HEK293 (cell line): ENCODE results near the gene KRTAP5-4.
"Not testable (repeated sequence)": the region's sequence is repeated elsewhere in the genome, so short reads cannot be mapped to it uniquely, and the experiment has no call there.

ENCODE experiments used
- CTCF ChIA-PET: fragments of 350-600 bp; formaldehyde crosslinking; extraction: SDS; loops from one replicate; lab custom pipeline; 2021; ENCODE audit warnings: antibody characterized with exemption; lab: Yijun Ruan, JAX
- POLR2A ChIA-PET: fragments of 300-600 bp; formaldehyde crosslinking; extraction: SDS; loops from one replicate; lab custom pipeline; 2020; ENCODE audit warnings: antibody characterized with exemption, inconsistent platforms; lab: Yijun Ruan, JAX
- H3K27ac ChIP-seq: fragments of 200-500 bp; sonication (Bioruptor generic); 2 replicates; pipeline ENCODE4 v1.5.1; 2014; ENCODE audit warnings: low read depth, low read length, control low read depth, inconsistent platforms; ENCODE audit errors: extremely low read depth
- H3K36me3 ChIP-seq, 2 experiments: fragments of 200-500 bp in 1 of 2; sonication (Bioruptor generic) in 1 of 2; 1 replicate in 1 of 2; 2 replicates in 1 of 2; pipeline ENCODE4 v1.5.1; 2014 to 2017; ENCODE audit warnings: inconsistent platforms in 2 of 2, low read length in 2 of 2; ENCODE audit not compliant: control insufficient read depth in 2 of 2, insufficient read depth in 1 of 2
- H3K4me1 ChIP-seq: fragments of 200-500 bp; sonication (Bioruptor generic); 2 replicates; pipeline ENCODE4 v1.5.1; 2014; ENCODE audit warnings: mild to moderate bottlenecking, low read length, inconsistent platforms; ENCODE audit not compliant: control insufficient read depth, insufficient read depth
- H3K4me3 ChIP-seq: 2 replicates; pipeline ENCODE4 v1.5.1; 2011; ENCODE audit warnings: low read depth, mild to moderate bottlenecking, control low read depth, low read length, moderate library complexity
- H3K9me3 ChIP-seq: fragments of 200-500 bp; sonication (Bioruptor generic); 2 replicates; pipeline ENCODE4 v1.5.1; 2014; ENCODE audit warnings: low read depth, low read length, inconsistent platforms; ENCODE audit not compliant: control insufficient read depth, insufficient read depth
- FEZF1 ChIP-seq: fragments of 450-650 bp; formaldehyde crosslinking; IDR thresholded peaks from 2 replicates; pipeline ENCODE4 v1.5.1; 2016; ENCODE audit warnings: missing biosample characterization, missing genetic modification characterization
- GLIS1 ChIP-seq: fragments of 450-650 bp; formaldehyde crosslinking; IDR thresholded peaks from 2 replicates; pipeline ENCODE4 v1.5.1; 2016; ENCODE audit warnings: missing biosample characterization, missing genetic modification characterization
- KLF10 ChIP-seq: fragments of 450-650 bp; IDR thresholded peaks from 2 replicates; pipeline ENCODE4 v1.5.1; 2018; ENCODE audit warnings: missing biosample characterization, mild to moderate bottlenecking, missing genetic modification characterization
- ZFP3 ChIP-seq: fragments of 450-650 bp; formaldehyde crosslinking; IDR thresholded peaks from 2 replicates; pipeline ENCODE4 v1.5.1; 2016; ENCODE audit warnings: low read depth, missing biosample characterization, missing genetic modification characterization
- ZNF140 ChIP-seq: fragments of 450-650 bp; formaldehyde crosslinking; IDR thresholded peaks from 2 replicates; pipeline ENCODE4 v1.5.1; 2016; ENCODE audit warnings: missing biosample characterization, missing genetic modification characterization
- ZNF311 ChIP-seq: fragments of 450-650 bp; formaldehyde crosslinking; IDR thresholded peaks from 2 replicates; pipeline ENCODE4 v1.5.1; 2017; ENCODE audit warnings: missing biosample characterization, missing genetic modification characterization, borderline replicate concordance
- ZNF350 ChIP-seq: fragments of 450-650 bp; formaldehyde crosslinking; IDR thresholded peaks from 2 replicates; pipeline ENCODE4 v1.5.0; 2017; ENCODE audit warnings: missing biosample characterization, mild to moderate bottlenecking, missing genetic modification characterization
- ZNF585B ChIP-seq: fragments of 450-650 bp; formaldehyde crosslinking; IDR thresholded peaks from 2 replicates; pipeline ENCODE4 v1.5.1; 2016; ENCODE audit warnings: missing biosample characterization, missing genetic modification characterization
- ZXDB ChIP-seq: fragments of 450-650 bp; formaldehyde crosslinking; IDR thresholded peaks from 2 replicates; pipeline ENCODE4 v1.5.1; 2016; ENCODE audit warnings: missing biosample characterization, missing genetic modification characterization
- TF ChIP-seq, protein P1 (sequence below): fragments of 450-650 bp; formaldehyde crosslinking; IDR thresholded peaks from 2 replicates; pipeline ENCODE4 v1.5.1; 2016; ENCODE audit warnings: missing biosample characterization, missing genetic modification characterization, low read depth
- TF ChIP-seq, protein P2 (sequence below): fragments of 450-650 bp; formaldehyde crosslinking; IDR thresholded peaks from 2 replicates; pipeline ENCODE4 v1.5.1; 2017; ENCODE audit warnings: missing biosample characterization, missing genetic modification characterization
- TF ChIP-seq, protein P3 (sequence below): fragments of 450-650 bp; formaldehyde crosslinking; IDR thresholded peaks from 2 replicates; pipeline ENCODE4 v1.5.1; 2016; ENCODE audit warnings: missing biosample characterization, missing genetic modification characterization
- TF ChIP-seq, protein P4 (sequence below): fragments of 450-650 bp; formaldehyde crosslinking; IDR thresholded peaks from 2 replicates; pipeline ENCODE4 v1.5.1; 2016; ENCODE audit warnings: missing biosample characterization, missing genetic modification characterization, low read depth
- TF ChIP-seq, protein P5 (sequence below): fragments of 450-650 bp; formaldehyde crosslinking; IDR thresholded peaks from 2 replicates; pipeline ENCODE4 v1.5.1; 2016; ENCODE audit warnings: missing biosample characterization, missing genetic modification characterization

Gene KRTAP5-4

DNA sequence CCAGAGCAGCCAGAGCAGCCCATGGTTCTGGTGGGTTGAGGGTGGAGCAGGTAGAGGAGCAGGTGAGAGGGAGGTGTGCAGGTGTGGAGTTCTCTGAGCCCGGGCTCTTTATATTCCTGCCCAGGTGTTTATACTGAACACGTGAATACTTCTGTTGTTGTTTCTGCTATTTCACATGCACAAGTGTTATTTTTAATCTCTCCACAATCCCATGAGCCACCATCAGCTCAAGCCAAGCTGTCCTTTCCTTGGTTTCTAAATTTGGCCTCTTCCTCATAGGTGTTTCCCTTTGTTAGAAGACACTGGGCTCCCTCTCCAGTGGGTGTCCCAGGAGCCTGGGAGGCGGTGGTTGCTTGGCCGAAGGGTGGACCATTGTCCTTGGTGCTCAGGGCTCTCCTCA, 13.6 kb downstream of the KRTAP5-4 start, which contains the start of gene KRTAP5-3:
TSS of gene KRTAP5-3 (minus strand) at position 101 of the 400 bp plus-strand sequence. CDS start at position 23, 78 bp downstream.
- Histone ChIP-seq H3K36me3 (no peaks in the 10 kb centered on the region), H3K4me1 (no peaks in the 10 kb centered on the region), H3K27ac (no peak within 1 kb of the TSS), H3K4me3 (no peak within 1 kb of the TSS), H3K9me3 (no peaks in the 10 kb centered on the region)
- CTCF ChIA-PET, result interaction anchor here (2.0 kb wide), 1 partner anchor 62 kb away, joined by 5 read pairs; no protein-coding TSS in a partner anchor
- TF ChIP-seq, protein P1, sequence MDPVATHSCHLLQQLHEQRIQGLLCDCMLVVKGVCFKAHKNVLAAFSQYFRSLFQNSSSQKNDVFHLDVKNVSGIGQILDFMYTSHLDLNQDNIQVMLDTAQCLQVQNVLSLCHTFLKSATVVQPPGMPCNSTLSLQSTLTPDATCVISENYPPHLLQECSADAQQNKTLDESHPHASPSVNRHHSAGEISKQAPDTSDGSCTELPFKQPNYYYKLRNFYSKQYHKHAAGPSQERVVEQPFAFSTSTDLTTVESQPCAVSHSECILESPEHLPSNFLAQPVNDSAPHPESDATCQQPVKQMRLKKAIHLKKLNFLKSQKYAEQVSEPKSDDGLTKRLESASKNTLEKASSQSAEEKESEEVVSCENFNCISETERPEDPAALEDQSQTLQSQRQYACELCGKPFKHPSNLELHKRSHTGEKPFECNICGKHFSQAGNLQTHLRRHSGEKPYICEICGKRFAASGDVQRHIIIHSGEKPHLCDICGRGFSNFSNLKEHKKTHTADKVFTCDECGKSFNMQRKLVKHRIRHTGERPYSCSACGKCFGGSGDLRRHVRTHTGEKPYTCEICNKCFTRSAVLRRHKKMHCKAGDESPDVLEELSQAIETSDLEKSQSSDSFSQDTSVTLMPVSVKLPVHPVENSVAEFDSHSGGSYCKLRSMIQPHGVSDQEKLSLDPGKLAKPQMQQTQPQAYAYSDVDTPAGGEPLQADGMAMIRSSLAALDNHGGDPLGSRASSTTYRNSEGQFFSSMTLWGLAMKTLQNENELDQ (tag by site-specific recombination), result no peak
- TF ChIP-seq ZNF311 (tag by site-specific recombination) (no peak), KLF10 (tag by site-specific recombination) (no peak)
- POLR2A ChIA-PET, result no interaction called here

DNA sequence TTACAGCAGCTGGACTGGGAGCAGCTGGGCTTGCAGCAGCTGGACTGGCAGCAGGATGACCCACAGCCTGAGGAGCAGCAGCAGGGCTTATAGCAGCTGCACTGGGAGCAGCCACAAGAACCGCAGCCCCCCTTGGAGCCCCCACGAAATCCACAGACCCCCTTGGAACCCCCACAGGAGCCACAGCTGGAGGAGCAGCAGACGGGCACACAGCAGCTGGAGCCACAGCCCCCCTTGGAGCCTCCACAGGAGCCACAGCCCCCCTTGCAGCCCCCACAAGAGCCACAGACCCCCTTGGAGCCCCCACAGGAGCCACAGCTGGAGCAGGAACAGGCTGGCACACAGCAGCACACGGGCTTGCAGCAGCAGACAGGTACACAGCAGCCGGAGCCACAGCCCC, 14.0 kb downstream of the KRTAP5-4 start:
- CTCF ChIA-PET, result interaction anchor here (2.0 kb wide), 1 partner anchor 61 kb away, joined by 5 read pairs; no protein-coding TSS in a partner anchor

DNA sequence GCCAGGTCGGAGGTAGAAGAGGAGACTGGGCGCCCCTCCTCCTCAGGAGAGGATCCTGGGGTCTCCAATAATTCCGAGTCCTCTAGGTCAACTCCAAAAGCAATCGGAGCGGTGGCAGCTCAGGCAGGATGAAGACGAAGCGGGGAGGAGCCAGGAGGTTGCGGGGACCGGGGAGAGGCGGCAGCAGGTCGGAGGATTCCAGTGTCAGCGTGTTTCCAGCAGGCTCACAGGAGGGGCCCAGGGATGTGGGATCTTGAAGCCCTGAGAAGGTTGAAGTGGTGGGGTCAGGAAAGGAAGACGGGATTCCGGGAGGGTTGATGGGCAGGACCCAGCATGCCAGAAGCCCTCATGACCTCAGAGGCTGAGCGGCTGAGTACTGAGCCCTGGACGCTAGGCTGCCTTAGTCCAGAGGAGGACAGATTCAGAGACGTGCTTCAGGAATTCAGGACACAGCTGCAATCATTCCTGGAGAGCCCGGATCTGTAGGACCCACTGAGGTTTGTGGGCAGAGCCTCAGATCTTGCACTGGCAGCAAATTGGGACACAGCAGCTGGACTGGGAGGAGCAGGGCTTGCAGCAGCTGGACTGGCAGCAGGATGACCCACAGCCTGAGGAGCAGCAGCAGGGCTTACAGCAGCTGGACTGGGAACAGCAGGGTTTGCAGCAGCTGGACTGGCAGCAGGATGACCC, 14.6 kb downstream of the KRTAP5-4 start:
- H3K4me1 ChIP-seq, H3K4me3 ChIP-seq, H3K27ac ChIP-seq, H3K36me3 ChIP-seq, H3K9me3 ChIP-seq, POLR2A ChIA-PET: not testable (repeated sequence)
- CTCF ChIA-PET, result interaction anchor here (2.0 kb wide), 1 partner anchor 61 kb away, joined by 5 read pairs; no protein-coding TSS in a partner anchor

More for the DNA sequence above, 14.0 kb downstream of the KRTAP5-4 start:
- H3K4me3 ChIP-seq, H3K36me3 ChIP-seq, H3K9me3 ChIP-seq, H3K4me1 ChIP-seq, H3K27ac ChIP-seq, POLR2A ChIA-PET: not testable (repeated sequence)
- TF ChIP-seq GLIS1 (tag by site-specific recombination), result peak; percentile 53

DNA sequence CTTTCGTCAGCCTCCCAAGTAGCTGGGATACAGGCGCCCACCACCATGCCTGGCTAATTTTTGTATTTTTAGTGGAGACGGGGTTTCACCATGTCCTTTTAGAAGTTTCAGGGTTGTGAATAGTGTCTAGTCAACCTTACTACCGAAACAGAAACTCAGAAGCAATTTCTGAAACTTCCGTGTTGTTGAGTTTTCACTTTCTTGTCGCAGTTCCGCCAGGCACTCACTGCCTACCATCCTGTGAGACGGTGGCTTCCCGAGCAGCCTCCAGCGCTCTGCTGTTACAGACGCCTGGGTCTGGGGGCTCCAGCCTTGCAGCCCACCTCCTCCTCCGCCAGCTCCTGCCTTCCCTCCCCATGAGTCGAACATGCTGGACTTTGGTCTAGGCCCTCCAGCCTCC, 16.0 kb downstream of the KRTAP5-4 start:
- H3K9me3 ChIP-seq, H3K4me3 ChIP-seq, H3K36me3 ChIP-seq, H3K27ac ChIP-seq, POLR2A ChIA-PET, H3K4me1 ChIP-seq: not testable (repeated sequence)
- CTCF ChIA-PET, result interaction anchor here (0.6 to 1.5 kb wide), 4 partner anchors 8 to 16 kb away, joined by 3 to 7 read pairs (median 4); no protein-coding TSS in a partner anchor

DNA sequence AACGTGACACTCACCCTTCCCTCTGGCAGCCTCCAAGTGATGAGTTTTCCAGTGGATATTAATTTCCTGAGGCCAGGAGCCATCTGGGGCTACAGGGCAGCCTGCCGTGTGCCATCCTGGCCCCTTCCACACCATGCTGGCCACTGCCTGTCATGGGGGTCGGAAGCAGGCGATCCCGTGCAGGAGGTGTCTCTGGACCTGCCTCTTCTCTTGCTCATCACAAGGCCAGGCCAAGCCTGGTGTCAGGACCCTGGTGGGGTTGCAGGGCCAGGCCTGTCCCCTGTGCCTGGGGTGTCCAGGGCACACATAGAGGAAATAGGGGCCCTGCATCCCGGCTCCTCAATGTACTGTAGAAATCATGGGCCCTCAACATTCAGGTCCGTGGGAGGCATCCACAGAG, 17.2 kb downstream of the KRTAP5-4 start:
- ChIA-PET CTCF (interaction anchor here (0.7 to 1.5 kb wide), 3 partner anchors 9 to 547 kb away, joined by 3 to 7 read pairs (median 4); no protein-coding TSS in a partner anchor), POLR2A (no interaction called here)
- no peaks in the 10 kb centered on the region for H3K9me3 ChIP-seq
- H3K4me1 ChIP-seq, result no peaks in the 10 kb centered on the region
- no peak overlapping the region for H3K4me3 ChIP-seq
- no peaks in the 10 kb centered on the region for H3K36me3 ChIP-seq
- H3K27ac ChIP-seq, result no peak overlapping the region
- TF ChIP-seq FEZF1 (tag by site-specific recombination), result no peak
- TF ChIP-seq, protein P2, sequence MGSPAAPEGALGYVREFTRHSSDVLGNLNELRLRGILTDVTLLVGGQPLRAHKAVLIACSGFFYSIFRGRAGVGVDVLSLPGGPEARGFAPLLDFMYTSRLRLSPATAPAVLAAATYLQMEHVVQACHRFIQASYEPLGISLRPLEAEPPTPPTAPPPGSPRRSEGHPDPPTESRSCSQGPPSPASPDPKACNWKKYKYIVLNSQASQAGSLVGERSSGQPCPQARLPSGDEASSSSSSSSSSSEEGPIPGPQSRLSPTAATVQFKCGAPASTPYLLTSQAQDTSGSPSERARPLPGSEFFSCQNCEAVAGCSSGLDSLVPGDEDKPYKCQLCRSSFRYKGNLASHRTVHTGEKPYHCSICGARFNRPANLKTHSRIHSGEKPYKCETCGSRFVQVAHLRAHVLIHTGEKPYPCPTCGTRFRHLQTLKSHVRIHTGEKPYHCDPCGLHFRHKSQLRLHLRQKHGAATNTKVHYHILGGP (tag by site-specific recombination), result no peak
- no peak for TF ChIP-seq ZFP3 (tag by site-specific recombination)
- no peak for TF ChIP-seq ZNF350 (tag by site-specific recombination)
- no peak for TF ChIP-seq ZNF140 (tag by site-specific recombination)
- TF ChIP-seq, protein P3, sequence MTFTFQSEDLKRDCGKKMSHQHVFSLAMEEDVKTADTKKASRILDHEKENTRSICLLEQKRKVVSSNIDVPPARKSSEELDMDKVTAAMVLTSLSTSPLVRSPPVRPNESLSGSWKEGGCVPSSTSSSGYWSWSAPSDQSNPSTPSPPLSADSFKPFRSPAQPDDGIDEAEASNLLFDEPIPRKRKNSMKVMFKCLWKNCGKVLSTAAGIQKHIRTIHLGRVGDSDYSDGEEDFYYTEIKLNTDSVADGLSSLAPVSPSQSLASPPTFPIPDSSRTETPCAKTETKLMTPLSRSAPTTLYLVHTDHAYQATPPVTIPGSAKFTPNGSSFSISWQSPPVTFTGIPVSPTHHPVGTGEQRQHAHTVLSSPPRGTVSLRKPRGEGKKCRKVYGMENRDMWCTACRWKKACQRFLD (tag by site-specific recombination), result no peak
- TF ChIP-seq, protein P4, sequence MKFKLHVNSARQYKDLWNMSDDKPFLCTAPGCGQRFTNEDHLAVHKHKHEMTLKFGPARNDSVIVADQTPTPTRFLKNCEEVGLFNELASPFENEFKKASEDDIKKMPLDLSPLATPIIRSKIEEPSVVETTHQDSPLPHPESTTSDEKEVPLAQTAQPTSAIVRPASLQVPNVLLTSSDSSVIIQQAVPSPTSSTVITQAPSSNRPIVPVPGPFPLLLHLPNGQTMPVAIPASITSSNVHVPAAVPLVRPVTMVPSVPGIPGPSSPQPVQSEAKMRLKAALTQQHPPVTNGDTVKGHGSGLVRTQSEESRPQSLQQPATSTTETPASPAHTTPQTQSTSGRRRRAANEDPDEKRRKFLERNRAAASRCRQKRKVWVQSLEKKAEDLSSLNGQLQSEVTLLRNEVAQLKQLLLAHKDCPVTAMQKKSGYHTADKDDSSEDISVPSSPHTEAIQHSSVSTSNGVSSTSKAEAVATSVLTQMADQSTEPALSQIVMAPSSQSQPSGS (tag by site-specific recombination), result no peak
- TF ChIP-seq, protein P5, sequence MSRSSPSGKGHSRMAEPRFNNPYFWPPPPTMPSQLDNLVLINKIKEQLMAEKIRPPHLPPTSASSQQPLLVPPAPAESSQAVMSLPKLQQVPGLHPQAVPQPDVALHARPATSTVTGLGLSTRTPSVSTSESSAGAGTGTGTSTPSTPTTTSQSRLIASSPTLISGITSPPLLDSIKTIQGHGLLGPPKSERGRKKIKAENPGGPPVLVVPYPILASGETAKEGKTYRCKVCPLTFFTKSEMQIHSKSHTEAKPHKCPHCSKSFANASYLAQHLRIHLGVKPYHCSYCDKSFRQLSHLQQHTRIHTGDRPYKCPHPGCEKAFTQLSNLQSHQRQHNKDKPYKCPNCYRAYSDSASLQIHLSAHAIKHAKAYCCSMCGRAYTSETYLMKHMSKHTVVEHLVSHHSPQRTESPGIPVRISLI, result no peak
- TF ChIP-seq ZNF585B (tag by site-specific recombination), result no peak
- TF ChIP-seq ZXDB (tag by site-specific recombination), result no peak
